GM19452 (cell line): ENCODE results near the gene GREB1.

Experiments
- ATAC-seq: cut with Tn5 transposase; IDR thresholded peaks from one replicate; pipeline ENCODE4 v1.9.1; 2021; ENCODE audit not compliant: unreplicated experiment

Gene GREB1

DNA sequence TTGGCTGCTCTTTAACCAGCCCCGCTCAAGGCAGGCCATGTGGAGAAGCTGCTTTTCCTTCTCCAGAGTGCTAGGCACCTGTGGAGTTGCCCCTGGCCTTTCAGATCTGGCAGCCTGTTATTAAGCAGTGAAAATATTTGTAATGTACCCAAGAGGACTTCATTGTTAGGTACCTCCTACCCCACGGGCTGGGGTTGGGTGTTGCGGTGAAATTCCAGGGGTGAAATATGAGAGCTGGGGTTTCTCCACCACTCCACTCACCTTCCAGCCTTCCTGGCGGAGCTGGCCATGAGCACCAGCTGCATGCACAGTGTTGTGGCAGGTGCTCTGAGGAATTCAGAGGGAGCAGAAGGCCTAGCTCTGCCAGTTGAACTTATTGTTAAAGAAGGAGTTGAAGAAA is 97.0 kb downstream of the GREB1 start:
- no peak for ATAC-seq

DNA sequence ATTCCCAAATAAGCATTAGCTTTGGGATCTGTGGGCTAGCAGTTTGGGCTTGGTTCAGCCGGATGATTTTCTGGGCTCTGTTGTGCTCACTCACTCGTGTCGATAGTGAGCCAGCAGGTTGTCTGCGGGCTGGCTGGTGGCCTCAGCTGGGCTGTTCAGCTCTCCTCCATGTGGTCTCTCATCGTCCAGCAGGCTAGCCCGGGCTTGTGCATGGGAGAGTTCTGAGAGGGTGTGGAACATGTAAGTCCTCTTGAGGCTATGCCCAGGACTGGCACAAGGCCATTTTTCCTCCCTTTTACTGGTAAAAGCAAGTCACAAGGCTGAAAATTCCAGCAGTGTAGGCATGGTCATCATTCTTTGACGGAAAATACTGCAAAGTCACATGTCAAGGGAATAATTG is 97.6 kb downstream of the GREB1 start:
- no peak for ATAC-seq

- ATAC-seq = no peak
These were observed 100.2 kb downstream of the GREB1 start for GRCh38 chr2:11633923-11634478.

DNA sequence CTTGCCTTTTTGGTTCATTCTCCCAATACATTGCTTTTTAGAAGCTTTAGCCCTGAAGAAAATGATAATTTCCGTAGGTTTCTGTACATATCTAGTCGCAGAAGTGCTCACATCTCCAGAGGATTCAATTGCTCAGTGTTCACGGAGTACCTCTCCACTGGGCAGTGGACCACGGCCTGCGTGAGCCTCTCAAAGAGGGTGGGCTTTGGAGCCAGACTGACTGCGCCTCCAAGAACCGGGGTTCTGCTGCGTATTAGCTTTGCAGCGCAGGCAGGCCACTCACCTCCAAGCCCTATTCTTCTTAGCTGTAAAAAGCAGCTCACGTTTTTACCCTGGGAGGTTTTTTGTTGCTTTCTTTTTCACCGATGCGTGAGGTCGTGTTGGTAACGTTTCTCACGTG is 100.7 kb downstream of the GREB1 start:
- ATAC-seq = no peak

DNA sequence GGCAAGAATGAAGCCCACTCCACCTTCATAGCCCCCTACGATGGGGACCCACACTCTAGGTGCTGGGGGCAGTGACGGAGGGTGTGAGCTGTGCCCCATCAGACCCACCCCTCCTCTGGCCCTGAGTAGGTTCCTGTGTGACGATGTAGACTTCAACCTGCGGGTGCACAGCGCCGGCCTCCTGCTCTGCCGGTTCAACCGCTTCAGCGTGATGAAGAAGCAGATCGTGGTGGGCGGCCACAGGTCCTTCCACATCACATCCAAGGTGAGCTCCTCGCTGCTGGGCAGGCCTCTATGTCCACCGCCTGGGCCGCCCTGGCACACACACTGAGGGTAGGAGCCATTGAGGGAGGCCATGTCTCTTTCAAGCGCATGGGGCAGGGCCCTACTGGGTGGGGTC is 101.3 kb downstream of the GREB1 start:
- no peak for ATAC-seq

DNA sequence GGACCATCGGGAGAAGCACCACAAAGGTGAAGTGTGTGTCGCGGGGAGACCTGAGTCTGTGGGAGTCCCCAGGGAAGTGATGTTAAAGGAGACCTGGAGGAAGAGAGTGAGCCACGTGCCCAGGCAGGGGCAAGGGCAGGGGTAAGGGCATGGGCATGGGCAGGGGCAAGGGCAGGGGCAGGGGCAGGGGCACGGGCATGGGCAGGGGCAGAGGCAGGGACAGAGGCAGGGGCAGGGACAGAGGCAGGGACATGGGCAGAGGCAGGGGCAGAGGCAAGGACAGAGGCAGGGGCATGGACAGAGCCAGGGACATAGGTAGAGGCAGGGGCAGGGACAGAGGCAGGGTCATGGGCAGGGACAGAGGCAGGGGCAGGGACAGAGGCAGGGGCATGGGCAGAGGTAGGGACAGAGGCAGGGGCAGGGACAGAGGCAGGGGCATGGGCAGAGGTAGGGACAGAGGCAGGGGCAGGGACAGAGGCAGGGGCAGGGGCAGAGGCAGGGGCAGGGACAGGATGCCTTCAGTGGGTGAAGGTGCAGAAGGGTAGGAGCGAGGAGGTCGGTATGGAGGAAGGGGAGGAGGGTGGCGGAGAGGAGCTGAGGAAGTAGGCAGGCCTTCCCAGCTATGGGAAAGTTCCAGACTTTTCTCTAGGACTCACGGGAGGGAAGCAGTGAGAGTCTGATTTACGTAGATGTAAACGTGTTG is 102.9 kb downstream of the GREB1 start:
- no peak for ATAC-seq

GRCh38 chr2:11637546-11637945 is 103.7 kb downstream of the GREB1 start:
- ATAC-seq = no peak

GRCh38 chr2:11639503-11639902 is 105.7 kb downstream of the GREB1 start:
- no peak for ATAC-seq

DNA sequence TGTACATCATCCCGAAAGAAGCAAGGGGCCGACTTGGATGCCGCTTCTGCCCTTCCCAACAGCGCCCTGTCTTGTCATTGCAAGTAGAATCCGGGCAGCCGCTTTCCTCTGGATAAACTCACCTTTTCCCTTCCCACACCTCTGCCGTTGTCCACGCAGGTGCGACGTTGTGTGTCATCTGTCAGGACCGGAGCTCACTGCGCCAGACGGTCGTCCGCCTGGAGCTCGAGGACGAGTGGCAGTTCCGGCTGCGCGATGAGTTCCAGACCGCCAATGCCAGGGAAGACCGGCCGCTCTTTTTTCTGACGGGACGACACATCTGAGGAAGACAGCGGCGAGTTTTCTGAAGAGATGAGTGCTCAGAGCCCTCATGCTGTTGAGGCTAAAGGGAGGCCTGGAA is 106.3 kb downstream of the GREB1 start:
- no peak for ATAC-seq

DNA sequence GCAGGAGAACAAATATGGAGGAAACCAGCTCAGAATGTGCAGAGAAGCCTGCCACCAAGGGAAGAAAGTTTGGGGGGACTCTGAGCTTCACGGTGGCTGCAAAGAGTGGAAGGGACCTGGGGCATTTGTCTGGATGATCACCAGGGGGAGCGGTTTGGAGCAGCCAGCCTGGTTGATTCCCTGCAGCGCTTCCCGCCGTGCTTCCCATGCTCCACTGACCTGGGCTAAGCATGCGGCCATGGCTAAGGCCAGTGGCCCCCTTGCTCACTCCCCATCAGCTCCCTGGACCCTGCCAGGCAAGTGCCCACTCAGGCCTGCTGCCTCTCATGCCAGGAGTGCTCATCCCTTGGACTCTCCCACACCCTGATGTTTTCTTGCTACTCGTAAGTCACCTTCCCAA is 109.1 kb downstream of the GREB1 start:
- no peak for ATAC-seq

GRCh38 chr2:11644293-11644692 is 110.4 kb downstream of the GREB1 start:
- no peak for ATAC-seq

GRCh38 chr2:11646530-11646929 is 112.7 kb downstream of the GREB1 start:
- no peak for ATAC-seq

DNA sequence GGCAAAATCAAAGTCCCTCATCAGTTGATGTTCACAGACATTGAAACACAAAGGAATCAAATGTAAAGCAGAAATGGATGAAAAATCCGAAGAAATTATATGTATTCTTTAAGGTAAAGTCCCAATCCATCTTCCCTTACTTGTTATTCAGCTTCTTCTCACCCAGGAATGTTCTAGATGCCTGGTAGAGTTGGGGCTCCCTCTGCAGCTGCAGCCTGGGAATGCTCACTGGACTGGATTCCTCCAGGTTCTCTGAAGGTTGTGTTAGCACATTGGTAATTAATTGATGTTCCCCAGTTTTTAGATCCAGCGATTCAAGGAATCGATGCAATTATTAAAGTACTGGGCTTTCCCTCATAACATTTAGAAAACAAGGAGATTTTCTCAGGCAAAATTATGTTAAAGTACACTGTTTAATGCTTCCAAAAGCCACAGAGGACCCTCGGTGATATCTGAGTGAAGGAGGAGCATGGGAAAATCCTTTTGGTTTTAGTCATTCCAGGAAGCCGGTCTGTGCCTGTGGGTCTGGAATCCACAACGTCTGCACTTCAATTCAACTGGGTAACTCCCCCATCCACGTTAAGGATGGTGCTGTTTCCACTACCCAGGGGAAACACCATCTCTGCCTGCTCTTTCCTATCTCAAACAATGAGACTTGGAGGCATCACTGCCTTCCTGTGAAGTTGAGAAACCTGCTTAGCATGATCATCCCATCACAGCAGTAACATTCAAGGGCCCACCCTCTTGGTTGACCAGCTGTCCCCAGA is 114.2 kb downstream of the GREB1 start:
- no peak for ATAC-seq

- ATAC-seq = no peak
These were observed 115.2 kb downstream of the GREB1 start for GRCh38 chr2:11649093-11649492.

DNA sequence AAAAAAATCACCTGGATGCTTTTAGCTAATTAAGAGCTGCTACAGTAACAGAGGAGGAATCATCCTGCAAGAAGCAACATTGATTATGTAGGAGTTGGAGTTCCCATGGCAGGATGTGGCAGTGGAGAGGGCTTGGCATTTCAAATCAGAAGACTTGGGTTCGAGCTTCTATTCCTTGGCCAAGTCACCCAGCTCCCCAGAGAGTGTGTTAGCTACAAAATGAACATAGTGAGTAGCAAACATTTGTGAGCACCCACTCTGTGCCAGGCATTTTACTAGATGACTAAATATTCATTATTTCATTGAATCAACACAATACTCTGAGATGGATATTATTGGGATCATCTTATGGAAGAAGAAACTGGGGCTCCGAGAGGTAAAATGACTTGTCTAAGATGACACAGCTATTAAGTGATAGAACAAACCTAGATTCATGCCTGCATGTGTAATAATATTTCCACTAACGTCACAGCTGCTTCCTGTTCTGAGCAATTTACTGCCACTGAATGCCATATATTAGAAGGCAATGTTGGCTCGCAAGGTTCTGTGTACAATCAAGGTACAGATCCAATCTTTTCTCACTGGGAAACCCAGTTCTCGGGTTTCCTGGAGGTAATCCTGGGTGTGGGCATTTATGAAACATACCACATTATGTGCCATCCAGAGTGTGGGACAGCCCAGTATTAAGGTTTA is 118.2 kb downstream of the GREB1 start:
- ATAC-seq = no peak

- ATAC-seq = no peak
These were observed 118.7 kb downstream of the GREB1 start for GRCh38 chr2:11652553-11652952.

DNA sequence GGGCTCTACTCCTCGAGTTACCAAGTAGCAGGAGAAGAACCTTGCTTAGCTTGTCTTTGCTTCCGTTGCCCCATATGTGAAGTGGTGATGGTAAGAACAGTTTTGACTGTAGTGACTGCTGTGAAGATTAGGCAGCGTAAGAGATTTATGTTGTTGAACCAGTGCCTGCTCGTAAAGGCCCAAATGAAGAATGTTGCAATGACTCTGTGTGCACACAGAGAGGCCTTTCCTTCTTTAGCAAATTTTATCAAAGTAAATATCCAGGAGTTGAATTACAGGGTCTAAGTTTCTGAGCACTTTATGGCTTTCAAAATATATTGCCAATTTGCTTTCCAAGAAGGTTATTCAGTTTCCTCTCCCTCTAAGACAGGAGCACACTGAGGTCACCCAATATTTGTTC is 121.7 kb downstream of the GREB1 start:
- ATAC-seq = no peak

GRCh38 chr2:11656252-11656651 is 122.4 kb downstream of the GREB1 start:
- no peak for ATAC-seq

- no peak for ATAC-seq
These were observed 122.8 kb downstream of the GREB1 start for GRCh38 chr2:11656671-11657101.

GRCh38 chr2:11657195-11657594 is 123.3 kb downstream of the GREB1 start:
- no peak for ATAC-seq

GRCh38 chr2:11657646-11658045 is 123.8 kb downstream of the GREB1 start:
- ATAC-seq = no peak
